Stimulated activated CD4-positive, alpha-beta T cell treated with anti-CD3 and anti-CD28 coated beads, Interleukin-1b, Interleukin-23, amount 100 ng/mL, for 4 hours (primary cell): Measurements from ENCODE around the gene RPTOR.

Experiments used
- DNase-seq, 2 donors: peaks; one replicate each; pipeline ENCODE4 v3.0.0-alpha.2; 2020; ENCODE audit warnings: low read depth in 2 of 2

Gene RPTOR

GRCh38 chr17:80947200-80947940 is 402.7 kb downstream of the RPTOR start:
- DNase-seq = no peak

DNA sequence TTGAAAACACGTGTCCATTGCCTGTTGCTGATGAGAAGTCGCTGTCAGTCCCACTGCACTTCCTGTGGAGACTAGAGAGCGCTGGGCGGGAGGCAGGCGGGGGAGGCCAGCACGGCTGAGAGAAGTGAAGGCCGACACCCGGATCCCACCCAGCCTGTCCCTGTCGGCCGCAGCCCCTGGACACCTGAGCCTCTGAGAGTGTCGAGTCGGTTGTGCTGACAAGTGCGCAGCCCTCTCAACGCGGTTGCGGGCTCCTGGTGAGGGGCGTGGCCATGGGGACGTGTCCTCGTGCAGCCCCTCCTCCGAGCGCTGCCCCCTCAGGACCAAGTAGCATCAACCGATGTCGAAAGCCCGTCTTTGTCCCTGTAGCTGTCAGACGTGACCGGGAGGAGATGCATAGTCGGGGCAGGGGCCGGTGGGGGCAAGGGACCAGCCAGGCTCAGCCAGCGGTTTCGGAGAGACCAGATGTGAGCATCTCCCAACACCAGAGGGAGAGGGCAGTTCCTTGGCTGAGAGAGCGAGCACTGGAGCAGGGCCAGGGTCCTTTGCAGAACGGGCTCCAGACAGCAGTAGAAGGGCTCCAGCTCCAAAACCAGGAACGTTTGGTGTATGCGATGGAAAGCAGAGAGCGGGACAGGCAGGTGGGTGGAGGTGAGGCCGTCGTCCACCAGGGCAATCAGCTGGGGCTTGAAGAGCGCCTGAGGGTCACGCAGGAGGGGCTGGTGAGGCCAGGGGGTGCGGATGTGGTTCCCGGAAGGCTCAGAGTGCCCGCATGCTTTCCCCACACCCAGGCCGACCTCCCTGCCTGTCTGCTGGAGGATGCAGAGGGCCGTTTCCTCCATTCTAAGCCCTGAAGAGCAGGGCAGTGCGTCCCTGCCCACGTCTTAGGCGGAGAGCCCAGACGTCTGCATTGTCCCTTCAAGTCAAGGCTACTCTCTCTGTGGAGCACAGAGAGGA is 403.7 kb downstream of the RPTOR start:
- DNase-seq = no peak

DNA sequence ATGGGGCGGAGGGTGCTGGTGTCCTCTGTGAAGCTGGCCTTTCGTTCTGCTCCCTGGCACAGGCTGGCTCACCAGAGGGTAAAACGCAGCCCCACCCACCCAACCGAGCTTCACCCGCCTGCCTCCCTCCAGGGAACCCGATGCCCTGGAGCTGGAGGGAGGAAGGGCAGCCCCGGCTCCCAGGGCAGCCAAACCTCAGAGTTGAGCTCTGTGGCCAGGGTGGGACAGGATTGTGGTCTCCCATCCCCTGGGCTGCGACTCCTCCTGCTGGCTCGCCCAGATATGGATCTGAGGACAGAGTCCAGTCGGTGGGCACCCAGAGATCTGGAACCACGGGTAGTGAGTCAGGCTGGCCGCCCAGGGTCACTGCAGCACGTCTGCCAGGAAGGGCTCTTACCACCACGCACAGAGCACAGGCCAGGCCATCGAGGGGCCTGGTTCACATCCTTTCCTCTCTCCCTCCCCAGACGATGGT is 404.4 kb downstream of the RPTOR start:
- DNase-seq = no peak

DNA sequence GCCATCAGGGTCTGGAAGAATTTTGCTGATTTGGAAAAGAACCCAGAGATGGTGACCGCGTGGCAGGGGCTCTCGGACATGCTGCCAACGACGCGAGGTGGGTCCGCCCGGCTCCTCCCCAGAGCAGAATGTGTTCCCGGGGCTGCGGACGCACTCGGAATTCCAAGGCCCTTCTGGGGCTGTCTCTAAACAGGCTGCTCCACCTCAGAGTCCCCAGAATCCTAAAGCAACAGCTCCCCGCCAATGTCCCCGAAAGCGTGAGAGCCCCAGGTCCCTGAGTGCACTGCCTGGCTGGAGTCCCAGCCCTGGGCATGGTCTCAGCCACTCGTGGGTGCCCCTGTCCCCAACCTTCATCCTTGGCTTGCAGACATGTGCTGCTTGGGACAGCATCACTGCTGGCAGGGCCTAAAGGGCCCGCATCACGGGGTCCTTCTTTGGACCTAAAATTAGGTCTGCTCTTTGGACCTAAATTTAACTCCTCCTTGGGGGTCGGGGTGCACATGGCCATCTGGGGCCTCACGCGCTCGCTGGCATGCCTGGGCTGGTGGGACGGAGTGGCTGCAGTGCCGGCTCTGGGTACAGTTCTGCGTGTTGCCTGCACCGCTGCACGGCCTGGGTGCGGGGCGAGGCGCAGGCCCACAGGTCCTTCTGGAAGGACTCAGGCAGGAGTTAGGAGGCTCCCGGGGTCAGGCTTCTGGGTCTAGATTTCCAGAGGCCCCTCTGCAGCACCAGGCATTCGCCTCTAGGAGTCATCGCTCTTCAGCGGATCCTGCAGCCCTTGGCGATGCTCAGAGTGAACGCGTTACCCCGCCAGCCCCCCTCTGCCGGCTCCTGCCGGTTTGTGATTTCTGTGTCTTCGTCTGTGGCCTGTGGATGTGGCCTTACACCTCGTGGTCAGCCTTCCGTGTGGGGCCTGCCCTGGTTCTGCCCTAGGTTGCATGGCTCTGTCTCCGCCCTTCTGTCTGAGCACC is 405.1 kb downstream of the RPTOR start:
- no peak for DNase-seq

DNA sequence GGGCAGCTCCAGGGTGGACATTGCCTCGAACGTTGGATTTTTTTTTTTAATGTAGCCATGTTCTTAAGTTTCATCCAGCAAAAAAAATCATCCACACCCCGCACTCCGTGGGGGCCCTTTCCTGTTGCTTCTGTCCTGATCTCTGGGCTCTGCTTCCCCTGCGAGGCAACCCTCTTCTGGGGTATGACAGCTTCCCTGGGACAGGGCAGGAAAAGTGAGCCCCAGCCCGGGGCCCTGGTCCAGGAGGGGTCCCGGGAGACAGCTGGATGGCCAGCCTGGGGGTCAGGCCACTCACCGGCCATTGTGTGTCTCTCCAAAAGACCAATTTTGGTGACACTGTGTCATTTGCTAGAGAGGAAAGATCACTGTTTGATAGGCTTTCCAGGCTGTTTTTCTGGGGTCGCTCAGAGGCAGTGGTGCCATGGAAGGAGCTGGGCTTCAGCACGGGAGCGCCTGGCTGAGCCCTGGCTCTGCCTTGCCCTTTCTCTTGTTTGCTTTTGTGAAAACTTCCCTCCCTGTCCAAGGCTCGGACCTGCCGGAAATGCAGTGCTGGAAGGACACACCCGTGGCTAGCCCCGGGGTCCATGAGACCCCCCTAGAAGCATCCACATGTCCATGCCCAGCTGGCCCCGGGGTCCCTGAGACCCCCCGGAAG is 406.0 kb downstream of the RPTOR start:
- DNase-seq = no peak

DNA sequence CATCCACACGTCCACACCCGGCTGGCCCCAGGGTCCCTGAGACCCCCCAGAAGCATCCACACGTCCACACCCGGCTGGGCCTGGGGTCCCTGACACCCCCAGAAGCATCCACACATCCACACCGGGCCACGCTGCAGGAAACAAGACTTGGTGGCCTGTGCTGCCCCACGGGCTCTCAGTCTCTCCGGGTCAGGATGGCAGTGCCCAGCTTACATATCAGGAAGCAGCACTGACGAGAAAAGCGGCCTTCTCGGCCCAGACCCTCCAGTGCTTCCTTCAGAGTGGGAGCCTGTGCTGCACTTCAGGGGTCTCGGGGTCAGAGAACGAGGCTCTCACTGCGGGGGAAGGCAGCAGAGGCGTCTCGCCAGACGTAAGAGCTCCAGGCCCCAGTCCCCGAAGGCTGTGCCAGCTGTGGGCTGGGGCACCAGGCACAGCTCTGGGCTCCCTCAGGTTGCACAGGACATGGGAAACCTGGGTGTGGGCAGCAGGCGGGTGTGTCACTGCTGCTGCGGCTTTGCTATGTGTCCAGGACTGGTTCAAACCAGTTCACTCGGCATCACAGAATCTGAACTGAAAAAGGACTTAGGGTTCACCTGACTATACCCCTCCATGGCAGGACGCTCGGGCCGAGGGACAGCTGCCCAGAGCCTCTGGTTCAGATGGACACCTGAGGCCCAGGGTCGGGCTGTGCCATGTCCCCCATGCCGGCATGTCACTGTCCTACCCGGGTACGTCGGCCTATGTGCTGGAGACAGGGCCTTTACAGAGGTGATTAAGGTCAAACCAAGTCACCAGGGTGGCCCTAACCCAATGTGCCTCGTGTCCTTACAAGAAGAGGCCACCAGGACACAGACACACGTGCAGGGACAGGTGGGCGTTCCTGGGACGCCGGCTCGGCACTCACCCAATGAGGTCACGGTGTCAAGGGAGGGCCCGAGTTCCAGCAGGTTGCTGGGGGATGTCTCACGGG is 406.8 kb downstream of the RPTOR start:
- no peak for DNase-seq

- no peak for DNase-seq
Observed at GRCh38 chr17:80952291-80952690, 407.7 kb downstream of the RPTOR start.

DNA sequence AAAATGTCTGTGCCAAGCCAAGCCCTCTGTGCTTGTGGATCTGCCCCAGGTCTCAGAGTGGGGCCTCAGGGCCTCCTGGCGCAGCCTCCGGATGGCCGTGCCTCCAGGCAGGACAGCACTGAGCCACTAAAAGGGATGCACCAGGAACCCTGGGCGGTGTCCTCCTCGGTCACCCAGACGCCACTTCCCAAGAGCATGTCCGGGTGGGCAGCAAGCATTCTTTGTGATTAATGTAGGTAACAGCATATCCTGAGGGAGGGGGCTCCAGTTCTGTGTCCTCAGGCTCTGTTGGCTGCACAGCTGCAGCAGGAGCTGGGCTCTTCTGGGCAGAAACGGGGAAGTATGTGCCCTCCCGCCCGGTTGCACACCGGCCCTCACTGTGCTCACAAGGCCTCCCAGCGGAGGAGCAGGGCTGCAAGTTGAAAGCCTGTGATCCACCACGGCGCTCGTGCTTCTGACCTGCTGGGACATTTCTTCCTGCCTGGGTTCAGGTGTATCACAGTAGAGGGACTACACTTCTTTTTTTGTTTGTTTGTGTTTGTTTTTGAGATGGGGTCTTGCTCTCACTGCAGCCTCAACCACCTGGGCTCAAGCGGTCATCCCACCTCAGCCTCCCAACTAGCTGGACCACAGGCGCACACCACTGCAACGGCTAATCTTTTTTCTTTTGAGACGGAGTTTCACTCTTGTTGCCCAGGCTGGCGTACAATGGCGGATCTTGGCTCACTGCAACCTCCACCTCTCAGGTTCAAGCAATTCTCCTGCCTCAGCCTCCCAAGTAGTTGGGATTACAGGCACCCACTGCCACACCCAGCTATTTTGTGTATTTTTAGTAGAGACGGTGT is 409.1 kb downstream of the RPTOR start:
- DNase-seq = no peak

DNA sequence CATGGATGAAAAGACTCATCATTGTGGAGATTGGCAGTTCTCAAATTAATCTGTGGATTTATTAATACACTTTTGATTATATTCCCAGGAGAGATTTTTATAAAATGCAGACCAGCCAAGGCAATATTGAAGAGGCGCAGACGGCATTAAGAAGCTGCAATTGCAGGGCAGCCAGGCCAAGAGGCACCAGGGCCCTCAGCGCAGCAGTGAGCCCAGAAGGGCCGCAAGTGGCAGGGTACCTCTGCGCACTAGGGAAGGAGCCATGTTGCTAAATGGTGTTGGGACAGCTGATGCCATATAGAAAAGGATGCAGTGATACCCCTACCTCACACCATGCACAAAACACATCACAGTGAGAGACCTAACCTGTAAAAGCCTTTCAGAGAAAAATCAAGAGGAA is 410.4 kb downstream of the RPTOR start:
- no peak for DNase-seq

DNA sequence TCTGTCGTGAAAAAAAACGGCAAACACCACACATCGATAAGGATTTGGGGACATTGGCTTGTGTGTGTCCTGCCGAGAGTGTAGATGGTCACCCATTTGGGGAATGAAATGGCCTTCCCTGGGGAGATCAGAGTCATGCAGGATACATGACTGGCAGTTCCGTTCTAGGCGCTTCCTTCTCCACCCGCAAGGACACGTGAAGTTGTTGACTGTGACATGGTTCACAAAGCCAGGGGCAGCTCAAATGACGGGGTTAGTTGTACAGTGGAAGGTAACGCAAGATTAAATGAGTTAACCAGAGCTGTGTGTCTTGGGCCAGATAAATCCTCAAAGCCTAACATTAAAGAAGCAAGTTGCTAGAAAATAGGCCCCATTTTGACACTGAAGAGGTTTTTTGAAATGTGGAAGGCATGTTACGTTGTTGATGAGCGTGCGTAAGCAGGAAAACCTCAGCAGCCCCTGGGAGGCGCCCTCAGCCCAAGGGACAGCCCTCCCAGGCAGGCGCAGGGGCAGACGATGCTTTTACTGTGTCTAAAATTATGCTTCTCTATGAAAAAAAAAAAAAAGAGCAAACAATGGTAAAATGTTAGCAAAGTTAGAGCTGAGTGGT is 411.1 kb downstream of the RPTOR start:
- DNase-seq = no peak

DNA sequence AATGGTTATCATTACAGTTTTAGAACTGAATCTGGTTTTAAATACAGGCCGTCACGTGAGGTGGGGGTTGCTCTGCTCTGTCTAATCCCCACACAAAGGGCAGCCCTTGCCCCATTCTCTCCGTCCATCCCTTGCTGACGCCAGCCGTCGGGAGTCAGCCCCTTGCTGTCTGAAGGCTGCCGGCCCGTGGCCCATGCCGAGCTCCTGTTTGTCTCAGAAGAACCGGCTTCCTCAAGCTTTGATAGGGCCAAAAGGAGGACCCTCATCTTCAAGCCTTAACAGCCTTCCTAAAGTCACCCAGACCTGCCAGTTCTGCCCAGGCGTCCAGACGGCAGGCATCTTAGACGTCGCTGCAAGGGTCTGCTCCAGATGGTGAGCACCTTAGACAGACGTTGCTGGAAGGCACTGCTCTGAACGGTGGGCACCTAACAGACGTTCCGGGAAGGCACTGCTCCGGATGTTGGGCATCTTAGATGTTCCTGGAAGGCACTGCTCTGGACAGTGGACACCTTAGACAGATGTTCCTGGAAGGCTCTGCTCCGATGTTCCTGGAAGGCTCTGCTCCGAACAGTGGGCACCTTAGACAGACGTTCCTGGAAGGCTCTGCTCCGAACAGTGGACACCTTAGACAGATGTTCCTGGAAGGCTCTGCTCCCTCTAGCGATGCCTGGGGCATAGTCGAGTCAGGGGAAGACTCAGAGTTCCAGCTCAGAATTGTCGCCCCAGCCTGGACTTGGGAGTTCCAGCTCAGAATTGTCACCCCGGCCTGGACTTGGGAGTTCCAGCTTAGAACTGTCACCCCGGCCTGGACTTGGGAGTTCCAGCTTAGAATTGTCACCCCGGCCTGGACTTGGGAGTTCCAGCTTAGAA is 411.9 kb downstream of the RPTOR start:
- no peak for DNase-seq

- DNase-seq = no peak
Observed at GRCh38 chr17:80957461-80957941, 412.9 kb downstream of the RPTOR start.

- DNase-seq = no peak
Observed at GRCh38 chr17:80959330-80960036, 414.8 kb downstream of the RPTOR start.

DNA sequence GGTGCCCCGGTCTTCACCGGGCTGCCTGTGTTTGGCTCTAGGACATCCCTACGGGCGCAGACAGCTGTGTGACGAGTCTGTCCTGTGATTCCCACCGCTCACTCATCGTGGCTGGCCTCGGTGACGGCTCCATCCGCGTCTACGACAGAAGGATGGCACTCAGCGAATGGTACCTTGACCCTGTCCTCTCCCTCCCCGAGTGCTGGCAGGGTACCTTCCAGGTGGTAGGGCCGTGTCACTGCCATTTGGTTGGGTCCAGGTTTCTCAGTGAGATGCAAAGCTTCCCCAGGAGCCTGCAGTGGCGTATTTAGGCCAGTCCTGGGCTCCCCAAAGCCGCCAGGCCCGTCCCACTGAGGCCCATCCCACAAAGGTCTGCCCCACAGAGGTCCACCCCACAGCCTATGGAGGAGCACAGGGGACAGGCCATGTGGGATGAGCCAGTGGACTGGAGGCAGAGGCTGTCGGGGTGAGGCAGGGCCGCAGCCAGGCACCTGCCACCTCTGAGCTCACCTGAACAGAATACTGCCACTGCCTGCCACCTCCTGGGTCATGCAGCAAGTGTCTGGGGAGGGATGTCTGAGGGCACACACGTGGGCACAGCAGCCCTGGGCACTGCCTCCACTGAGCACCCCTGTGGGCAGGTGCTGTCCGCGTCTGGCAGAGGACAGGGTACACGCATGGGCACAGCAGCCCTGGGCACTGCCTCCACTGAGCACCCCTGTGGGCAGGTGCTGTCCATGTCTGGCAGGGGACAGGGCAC is 415.6 kb downstream of the RPTOR start:
- no peak for DNase-seq

DNA sequence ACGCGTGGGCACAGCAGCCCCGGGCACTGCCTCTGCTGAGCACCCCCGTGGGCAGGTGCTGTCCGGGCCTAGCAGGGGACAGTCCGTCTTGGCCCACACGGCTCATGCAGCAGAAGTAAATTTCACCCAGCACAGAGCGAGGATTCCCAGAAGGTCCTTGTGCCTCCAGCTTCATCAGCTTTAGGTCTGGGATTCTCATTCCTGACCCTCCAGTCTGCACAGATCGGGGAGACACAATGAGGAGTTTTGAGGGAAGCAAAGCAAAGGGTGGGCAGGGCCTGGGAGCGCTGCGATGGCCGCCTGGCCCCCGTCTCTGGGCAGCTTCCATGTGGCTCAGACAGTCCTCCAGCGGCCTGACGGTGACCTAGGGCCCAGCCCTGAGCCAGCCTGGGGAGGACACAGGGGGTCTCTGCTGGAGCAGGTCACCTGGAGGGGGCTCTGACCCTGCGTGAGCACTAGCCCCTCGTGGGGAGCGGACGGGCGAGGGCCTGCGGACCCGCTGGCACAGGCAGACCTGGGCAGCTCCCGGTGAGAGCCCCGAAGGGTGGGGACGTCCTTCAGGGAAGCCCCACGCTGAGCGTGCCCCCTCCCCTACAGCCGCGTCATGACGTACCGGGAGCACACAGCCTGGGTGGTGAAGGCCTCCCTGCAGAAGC is 416.3 kb downstream of the RPTOR start:
- DNase-seq = no peak
